Endometrial microvascular endothelial cells (primary cell): ENCODE measurements around the gene LRCH1. TPM values are rescaled to one million over a fixed set of nuclear protein-coding genes. Genes with fewer than 3 reads are reported as not detected.

Experiments used
- in situ Hi-C: cut with HindIII; loops from 2 replicates; pipeline ENCODE4 v1.10.0; 2017; ENCODE audit warnings: low sequenced_read_pairs, low pct_unique_long_range_greater_than_20kb; ENCODE audit errors: inconsistent ontology term
- total RNA-seq: library from RNA; depleted of rRNA; stranded (reverse); fragments of >200 nt; gene quantifications from one replicate; pipeline ENCODE4 v1.2.3, GENCODE V29; 2015; ENCODE audit errors: inconsistent ontology term

LRCH1 gene
- total RNA-seq, 1 donor from 2014 or later, result 13.2 TPM

GRCh38 chr13:46698910-46699460 lies 146.0 kb downstream of the LRCH1 start:
- in situ Hi-C loops, result no loop called here

GRCh38 chr13:46712524-46712923 lies 159.6 kb downstream of the LRCH1 start:
- in situ Hi-C loops, result no loop called here

- in situ Hi-C loops, result no loop called here
These were observed 162.4 kb downstream of the LRCH1 start for GRCh38 chr13:46715363-46715762.

- in situ Hi-C loops, result no loop called here
These were observed 163.9 kb downstream of the LRCH1 start for GRCh38 chr13:46716821-46717220.

GRCh38 chr13:46717275-46717674 lies 164.3 kb downstream of the LRCH1 start:
- in situ Hi-C loops, result no loop called here

GRCh38 chr13:46717856-46718255 lies 164.9 kb downstream of the LRCH1 start:
- in situ Hi-C loops, result no loop called here

- in situ Hi-C loops, result no loop called here
These were observed 167.2 kb downstream of the LRCH1 start for GRCh38 chr13:46720189-46720588.

GRCh38 chr13:46721054-46721453 lies 168.1 kb downstream of the LRCH1 start:
- in situ Hi-C loops, result no loop called here

- in situ Hi-C loops, result no loop called here
These were observed 173.4 kb downstream of the LRCH1 start for GRCh38 chr13:46726347-46726746.

- in situ Hi-C loops, result no loop called here
These were observed 175.8 kb downstream of the LRCH1 start for GRCh38 chr13:46728777-46729176.

GRCh38 chr13:46731535-46731934 lies 178.6 kb downstream of the LRCH1 start:
- in situ Hi-C loops, result no loop called here

GRCh38 chr13:46735425-46735824 lies 182.5 kb downstream of the LRCH1 start:
- in situ Hi-C loops, result no loop called here

- in situ Hi-C loops, result no loop called here
These were observed 183.8 kb downstream of the LRCH1 start for GRCh38 chr13:46736541-46737310.

GRCh38 chr13:46738055-46738454 lies 185.1 kb downstream of the LRCH1 start:
- in situ Hi-C loops, result no loop called here

GRCh38 chr13:46738766-46739165 lies 185.8 kb downstream of the LRCH1 start:
- in situ Hi-C loops, result no loop called here

GRCh38 chr13:46739447-46740098 lies 186.6 kb downstream of the LRCH1 start:
- in situ Hi-C loops, result no loop called here

- in situ Hi-C loops, result no loop called here
These were observed 190.2 kb downstream of the LRCH1 start for GRCh38 chr13:46743191-46743590.

GRCh38 chr13:46745062-46745461 lies 192.1 kb downstream of the LRCH1 start:
- in situ Hi-C loops, result no loop called here

- in situ Hi-C loops, result no loop called here
These were observed 192.7 kb downstream of the LRCH1 start for GRCh38 chr13:46745706-46746105.
